Measurements from ENCODE around the gene KDM1A.
A peak's percentile ranks its signal among the peaks of the same experiment; 100 is the strongest.

The KDM1A gene

DNA sequence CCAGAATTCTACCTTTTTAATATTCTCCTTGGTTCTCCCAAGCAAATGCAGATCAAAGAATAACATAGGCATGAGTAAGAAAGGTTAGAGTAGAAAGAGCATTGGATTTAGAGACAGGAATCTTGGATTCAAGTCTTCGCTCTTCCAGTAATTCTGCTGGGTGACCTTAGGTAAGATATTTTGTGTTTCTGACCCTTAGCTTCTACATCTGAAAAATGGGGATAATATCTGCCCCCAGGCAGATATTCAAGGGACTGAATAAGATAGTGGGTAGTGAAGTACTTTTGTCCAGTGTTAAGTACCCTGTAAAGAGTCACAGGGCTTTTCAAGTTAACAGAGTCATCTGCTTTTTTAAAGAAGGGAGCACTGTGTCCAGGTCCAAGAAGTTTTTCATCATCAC, 70.8 kb downstream of the KDM1A start:
- DNase-seq (ENCODE audit: insufficient read length, low spot score): no peak
- TF ChIP-seq, protein P1, sequence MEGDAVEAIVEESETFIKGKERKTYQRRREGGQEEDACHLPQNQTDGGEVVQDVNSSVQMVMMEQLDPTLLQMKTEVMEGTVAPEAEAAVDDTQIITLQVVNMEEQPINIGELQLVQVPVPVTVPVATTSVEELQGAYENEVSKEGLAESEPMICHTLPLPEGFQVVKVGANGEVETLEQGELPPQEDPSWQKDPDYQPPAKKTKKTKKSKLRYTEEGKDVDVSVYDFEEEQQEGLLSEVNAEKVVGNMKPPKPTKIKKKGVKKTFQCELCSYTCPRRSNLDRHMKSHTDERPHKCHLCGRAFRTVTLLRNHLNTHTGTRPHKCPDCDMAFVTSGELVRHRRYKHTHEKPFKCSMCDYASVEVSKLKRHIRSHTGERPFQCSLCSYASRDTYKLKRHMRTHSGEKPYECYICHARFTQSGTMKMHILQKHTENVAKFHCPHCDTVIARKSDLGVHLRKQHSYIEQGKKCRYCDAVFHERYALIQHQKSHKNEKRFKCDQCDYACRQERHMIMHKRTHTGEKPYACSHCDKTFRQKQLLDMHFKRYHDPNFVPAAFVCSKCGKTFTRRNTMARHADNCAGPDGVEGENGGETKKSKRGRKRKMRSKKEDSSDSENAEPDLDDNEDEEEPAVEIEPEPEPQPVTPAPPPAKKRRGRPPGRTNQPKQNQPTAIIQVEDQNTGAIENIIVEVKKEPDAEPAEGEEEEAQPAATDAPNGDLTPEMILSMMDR (IDR thresholded peaks at IDR 0.05; ENCODE audit: insufficient read depth, missing control alignments): no peak
- no peak for FAIRE-seq

DNA sequence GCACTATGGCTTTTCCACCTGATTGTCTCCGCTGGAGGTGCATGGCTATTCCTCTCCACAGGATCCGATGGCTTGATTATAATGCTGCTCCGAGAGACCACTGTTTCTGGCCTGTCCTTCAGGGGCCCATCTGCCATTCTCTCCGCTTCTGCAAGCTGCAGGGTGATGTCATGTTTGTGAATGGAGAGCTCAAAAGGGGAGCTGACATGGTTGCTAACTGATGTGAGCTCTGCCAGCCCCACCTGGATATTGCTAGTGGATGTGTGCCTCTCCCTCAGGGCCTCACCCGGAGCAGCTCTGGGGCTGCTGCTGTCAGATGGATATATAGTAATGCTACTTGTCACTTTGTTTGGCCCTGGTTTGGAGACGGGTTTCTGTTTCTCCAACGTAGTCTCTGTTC, 72.3 kb downstream of the KDM1A start:
- TF ChIP-seq, protein P1 (IDR thresholded peaks at IDR 0.05; ENCODE audit: insufficient read depth, missing control alignments): no peak
- no peak for FAIRE-seq
- DNase-seq (ENCODE audit: insufficient read length, low spot score): no peak

DNA sequence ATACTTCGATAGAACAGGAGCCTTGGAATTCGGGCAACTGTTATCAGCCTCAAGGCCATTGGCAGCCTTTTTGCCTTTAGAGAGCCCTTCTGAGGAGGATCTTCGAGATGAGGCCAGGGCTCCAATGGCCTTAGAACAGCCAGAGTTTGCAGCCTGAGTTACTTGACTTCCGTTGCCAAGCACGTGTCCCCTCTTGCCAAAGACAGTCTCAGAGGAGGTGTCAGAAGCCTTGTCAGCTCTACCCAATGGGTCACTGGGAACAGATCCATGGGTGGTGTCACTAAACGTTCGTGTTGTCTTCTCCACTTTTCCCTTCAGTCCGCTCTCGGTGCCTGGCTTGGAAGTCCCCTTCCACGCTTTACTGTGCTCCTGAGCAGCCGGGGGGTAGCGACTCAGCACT, 73.2 kb downstream of the KDM1A start:
- DNase-seq (ENCODE audit: insufficient read length, low spot score) (no peak), FAIRE-seq (no peak)
- TF ChIP-seq, protein P1 (IDR thresholded peaks at IDR 0.05; ENCODE audit: insufficient read depth, missing control alignments): no peak

DNA sequence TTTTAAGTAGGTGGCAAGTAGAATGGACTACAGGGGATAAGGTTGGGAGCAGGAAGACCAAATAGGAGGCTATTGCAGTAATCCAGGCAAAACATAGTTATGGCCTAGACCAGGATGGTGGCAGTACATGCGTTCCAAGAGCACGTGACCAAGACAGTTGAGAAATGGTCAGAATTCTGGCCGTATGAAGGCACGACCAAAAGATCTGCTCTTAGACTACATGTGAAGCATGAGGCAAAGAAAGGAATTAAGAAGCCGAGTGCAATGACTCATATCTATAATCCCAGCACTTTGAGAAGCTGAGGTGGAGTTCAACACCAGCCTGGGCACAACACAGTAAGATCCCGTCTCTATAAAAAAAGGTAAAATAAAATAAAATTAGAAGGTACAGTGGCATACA, 78.0 kb downstream of the KDM1A start:
- TF ChIP-seq, protein P1 (IDR thresholded peaks at IDR 0.05; ENCODE audit: insufficient read depth, missing control alignments): no peak
- FAIRE-seq: no peak
- no peak for DNase-seq (ENCODE audit: insufficient read length, low spot score)

DNA sequence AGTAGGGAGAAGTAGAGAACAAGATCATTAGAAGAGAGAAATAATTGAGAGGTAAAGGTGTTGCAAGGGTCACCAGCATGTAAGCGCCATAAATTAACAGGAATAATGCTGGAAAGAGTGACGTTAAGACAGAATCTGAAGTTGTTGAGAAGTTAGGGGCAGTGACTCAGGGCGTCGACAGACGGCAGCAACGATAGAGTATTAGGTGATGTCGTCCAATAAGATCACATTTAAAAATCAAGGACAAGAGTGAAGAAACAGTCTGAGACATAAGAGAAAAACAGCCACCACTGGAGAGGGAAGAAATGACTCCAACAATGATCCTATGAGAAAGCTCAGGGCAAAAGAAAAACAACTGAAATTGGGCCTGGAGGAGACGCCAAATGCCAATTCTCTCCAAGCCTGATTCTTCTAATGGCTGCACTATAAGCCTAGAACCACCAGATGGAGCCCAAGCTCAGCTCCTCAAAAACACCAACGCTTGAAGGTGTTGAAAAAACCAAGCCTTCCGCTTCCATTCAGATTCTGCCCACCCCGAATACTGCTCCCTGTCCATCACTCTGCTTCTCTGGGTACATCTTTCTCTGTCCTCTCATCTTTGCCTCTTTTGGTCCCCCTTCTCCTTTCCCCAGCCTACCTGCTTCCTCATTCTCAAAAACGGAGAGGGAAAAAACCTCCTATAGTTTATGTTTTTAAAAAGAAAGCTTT, 79.3 kb downstream of the KDM1A start:
- TF ChIP-seq, protein P1 (IDR thresholded peaks at IDR 0.05; ENCODE audit: insufficient read depth, missing control alignments): peak; percentile 93
- no peak for FAIRE-seq
- DNase-seq (ENCODE audit: insufficient read length, low spot score): no peak

DNA sequence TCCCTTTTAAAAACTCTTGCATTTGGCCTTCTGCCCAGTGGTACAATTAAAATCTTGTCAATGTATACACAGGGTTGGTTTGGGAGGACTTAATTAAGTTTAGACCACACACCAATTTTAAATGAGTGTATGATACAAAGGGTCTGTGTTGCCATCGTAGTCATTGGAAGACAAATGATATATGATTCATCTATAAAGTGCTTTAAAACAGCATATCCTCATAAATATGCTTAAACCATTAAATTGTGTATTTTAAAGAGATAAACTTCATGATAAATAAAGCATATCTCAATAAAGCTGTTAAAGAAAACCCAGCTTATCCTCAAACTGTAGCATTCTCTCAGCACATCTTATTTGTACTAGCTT, 79.9 kb downstream of the KDM1A start:
- TF ChIP-seq, protein P1 (IDR thresholded peaks at IDR 0.05; ENCODE audit: insufficient read depth, missing control alignments): no peak
- FAIRE-seq: no peak

DNA sequence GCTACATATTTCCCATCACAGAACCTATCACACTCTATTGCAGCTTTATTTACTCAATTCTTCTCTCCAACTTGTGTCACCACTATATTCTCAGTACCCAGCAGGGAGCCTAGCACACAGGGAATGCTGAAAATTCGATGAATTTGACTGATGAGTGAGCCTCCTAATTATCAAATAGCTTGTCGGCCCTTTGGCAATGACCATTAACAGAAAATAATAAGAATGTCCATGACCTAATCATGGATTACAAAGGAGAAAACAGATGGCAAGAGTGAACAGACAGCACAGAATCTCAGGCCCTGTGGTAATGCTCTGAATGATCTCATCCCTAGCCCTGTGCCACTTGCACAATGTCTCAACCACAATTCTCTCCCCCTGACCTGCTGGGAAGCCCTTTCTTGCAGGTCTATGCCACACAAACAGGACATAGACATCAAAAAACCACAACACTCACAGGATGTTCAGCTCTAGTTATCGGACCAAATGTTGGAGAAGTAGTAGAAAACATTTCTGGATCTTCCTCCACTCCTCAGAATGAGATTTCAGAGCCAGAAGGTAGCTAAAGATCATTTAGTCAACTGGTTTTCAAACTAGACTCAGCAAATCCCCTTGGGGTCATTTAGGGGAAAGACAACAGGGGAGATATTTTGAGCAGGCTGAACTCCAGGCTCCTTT, 80.9 kb downstream of the KDM1A start:
- DNase-seq (ENCODE audit: insufficient read length, low spot score) (no peak), FAIRE-seq (no peak)
- TF ChIP-seq, protein P1 (IDR thresholded peaks at IDR 0.05; ENCODE audit: insufficient read depth, missing control alignments): no peak

More for the DNA sequence above, 79.9 kb downstream of the KDM1A start:
- DNase-seq (ENCODE audit: insufficient read length, low spot score): no peak

Measured in D721Med (cell line).